Effector CD4-positive, alpha-beta T cell (primary cell): Measurements from ENCODE around the gene CCDC57.

ENCODE experiments used
- DNase-seq: peaks from one replicate; pipeline ENCODE4 v3.0.0-alpha.2; 2020

Gene CCDC57

GRCh38 chr17:82056729-82057621 is 155.7 kb downstream of the CCDC57 start:
- peak; percentile 1 for DNase-seq

DNA sequence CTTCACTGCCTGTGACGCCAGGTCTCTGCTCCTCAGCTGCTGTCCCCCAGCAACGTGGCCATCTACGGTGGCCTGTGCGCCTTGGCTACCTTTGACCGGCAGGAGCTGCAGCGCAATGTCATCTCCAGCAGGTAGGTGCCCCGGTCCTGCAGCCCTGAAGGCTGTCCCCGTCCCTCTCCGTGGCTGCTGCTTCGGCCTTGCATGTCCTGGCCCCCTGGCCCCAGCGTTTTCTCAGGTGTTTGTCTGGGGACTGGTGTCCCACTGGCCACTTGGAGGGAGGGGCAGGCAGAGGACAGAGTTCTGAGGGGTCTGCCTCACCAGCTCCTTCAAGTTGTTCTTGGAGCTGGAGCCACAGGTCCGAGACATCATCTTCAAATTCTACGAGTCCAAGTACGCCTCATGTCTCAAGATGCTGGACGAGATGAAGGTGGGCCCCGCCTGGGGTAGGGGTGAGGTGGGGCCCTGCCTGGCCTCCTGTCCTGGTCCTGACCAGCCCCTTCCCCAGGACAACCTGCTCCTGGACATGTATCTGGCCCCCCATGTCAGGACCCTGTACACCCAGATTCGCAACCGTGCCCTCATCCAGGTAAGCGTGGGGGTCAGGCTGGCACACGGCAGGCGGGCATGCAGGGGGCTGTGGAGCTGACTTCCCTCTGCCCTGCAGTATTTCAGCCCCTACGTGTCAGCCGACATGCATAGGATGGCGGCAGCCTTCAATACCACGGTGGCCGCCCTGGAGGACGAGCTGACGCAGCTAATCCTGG is 156.5 kb downstream of the CCDC57 start:
- no peak for DNase-seq

DNA sequence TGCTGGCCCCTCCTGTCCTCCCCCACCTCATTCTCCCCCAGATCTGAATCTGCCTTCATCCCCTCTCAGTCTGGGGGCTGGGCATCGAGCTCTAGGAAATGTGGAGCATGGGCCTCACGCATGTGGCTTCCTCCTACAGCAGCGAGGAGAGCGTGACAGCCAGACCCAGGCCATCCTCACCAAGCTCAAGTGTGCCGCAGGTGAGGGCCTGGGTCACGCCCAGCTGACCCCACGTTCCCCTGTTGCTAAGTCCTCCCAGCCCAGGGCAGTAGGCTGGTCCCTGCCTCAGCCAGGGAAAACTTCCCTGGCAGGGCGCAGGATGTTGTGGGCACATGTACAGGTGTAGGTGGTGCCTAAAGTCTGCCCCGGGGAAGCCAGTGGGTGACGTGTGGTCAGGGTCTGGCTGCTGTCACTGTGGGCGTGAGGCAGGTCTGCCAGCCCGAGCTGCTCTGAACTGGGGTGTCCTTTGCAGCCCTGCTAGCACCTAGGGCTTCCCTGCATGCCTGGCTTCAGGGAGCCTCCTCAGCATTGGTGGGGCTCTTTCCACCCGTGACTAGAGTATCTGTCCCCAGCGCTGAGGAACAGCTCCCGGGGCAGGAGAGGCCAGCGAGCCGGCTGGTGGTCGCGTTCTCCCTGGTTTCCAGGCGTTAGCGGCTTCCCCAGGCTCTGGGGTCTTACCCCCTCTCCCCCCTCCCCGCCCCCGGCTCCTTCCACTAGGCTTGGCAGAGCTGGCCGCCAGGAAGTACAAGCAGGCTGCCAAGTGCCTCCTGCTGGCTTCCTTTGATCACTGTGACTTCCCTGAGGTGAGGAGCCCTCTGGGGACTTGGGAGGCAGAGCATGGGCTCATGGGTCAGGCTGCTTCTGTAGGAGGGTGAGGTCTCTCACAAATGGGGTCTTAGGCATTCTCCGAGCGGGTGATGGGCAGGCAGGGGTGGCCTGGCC is 157.3 kb downstream of the CCDC57 start:
- DNase-seq: no peak

GRCh38 chr17:82054351-82055022 is 158.2 kb downstream of the CCDC57 start:
- DNase-seq: peak; percentile 1

- no peak for DNase-seq
These were observed 158.9 kb downstream of the CCDC57 start for GRCh38 chr17:82053556-82054263.

DNA sequence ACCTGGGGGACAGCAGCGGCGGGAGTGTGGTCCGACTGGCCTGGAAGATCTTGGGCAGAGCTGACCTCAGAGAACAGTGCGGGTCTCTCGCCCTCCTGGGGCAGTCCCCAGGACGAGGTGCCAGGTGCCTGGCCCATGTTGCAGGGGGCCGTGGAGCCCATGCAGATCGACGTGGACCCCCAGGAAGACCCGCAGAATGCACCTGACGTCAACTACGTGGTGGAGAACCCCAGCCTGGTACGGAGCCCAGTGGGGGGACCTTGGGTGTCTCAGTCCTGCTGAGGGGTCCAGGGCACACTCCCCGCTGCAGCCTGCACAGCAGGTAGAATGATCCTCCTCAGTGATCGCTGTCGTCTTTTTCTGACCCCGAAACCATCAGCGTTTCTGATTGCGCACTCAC is 159.5 kb downstream of the CCDC57 start:
- DNase-seq: peak; percentile 1

- DNase-seq: no peak
These were observed 160.0 kb downstream of the CCDC57 start for GRCh38 chr17:82052638-82053059.

- DNase-seq: peak; percentile 79
These were observed 160.6 kb downstream of the CCDC57 start, which contains the start of the genes GPS1 and RFNG for GRCh38 chr17:82051776-82052637. Gene GPS1, plus strand, starts transcription at chr17:82051898. Its CDS starts 34 bp downstream, at chr17:82051932. Gene RFNG, minus strand, starts transcription at chr17:82051811. Its CDS starts 45 bp downstream, at chr17:82051766.
